Stimulated activated naive CD4-positive, alpha-beta T cell (primary cell): ENCODE results near the gene FADS2.

Experiments
- DNase-seq, 6 experiments: peaks; one replicate each; lab custom pipeline; 2025; lab: John Stamatoyannopoulos, UW

The FADS2 gene

GRCh38 chr11:61887839-61888494 lies 59.9 kb downstream of the FADS2 start:
- DNase-seq, result no peak

DNA sequence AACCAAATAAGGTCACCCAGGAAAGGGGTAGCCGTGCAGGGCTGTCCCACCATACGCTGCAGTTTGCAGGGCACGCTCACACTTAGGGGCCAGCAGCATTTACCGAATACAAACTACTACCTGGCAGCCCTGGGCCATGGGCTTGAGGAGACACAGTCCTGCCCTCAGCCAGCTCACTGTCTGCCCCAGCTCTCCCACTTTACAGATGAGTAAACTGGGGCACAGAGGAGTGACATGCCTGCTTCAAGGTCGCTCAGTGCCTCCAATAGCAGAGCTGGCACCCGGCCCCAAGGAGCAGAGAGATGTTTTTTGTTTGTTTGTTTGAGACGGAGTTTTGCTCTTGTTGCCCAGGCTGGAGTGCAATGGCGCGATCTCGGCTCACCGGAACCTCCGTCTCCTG lies 60.5 kb downstream of the FADS2 start:
- no peak for DNase-seq

DNA sequence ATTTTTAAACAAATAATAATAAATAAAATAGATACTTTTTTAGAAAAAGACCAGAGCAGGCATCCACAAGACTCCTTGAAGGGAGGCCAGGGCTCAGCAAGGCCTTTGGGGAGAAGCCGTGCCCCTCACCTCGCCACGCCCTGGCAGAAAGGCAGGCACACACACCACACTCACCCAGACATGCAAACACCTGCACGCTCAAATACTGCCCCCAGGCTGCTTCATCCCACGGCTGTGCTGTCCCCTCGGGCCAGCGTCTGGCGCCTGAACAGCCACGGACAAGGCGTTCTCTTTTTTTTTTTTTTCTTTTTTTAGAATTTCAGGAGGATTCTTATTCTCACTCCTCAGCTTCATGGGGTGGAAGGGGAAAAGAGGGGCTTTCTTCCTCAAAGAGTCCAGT lies 61.7 kb downstream of the FADS2 start:
- DNase-seq, result no peak

GRCh38 chr11:61890529-61891330 lies 62.6 kb downstream of the FADS2 start:
- peak in 4 of 6 experiments; percentile 8 to 37 (median 26) for DNase-seq

GRCh38 chr11:61891331-61892084 lies 63.4 kb downstream of the FADS2 start, which contains the start of gene FADS3:
Gene FADS3, minus strand, starts transcription at chr11:61891545. Its CDS starts 164 bp downstream, at chr11:61891381.
- peak; percentile 25 to 73 (median 50) for DNase-seq

- DNase-seq, result no peak
Observed at GRCh38 chr11:61892085-61892370, 63.9 kb downstream of the FADS2 start.

DNA sequence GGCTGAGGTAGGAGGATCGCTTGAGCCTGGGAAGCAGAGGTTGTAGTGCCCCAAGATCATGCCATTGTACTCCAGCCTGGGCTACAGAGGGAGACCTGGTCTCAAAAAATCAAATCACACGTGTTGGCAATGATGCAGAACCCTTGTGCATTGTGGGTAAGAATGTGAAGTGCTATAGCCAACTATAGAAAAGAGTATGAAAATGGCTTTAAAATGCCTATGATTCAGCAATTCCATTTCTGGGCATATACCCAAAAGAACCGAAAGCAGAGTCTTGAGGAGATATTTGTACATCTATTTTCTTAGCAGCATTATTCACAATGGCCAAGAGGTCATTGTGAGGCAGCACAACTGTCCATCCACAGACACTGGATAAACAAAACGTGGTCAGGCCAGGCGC lies 65.9 kb downstream of the FADS2 start:
- DNase-seq, result no peak

DNA sequence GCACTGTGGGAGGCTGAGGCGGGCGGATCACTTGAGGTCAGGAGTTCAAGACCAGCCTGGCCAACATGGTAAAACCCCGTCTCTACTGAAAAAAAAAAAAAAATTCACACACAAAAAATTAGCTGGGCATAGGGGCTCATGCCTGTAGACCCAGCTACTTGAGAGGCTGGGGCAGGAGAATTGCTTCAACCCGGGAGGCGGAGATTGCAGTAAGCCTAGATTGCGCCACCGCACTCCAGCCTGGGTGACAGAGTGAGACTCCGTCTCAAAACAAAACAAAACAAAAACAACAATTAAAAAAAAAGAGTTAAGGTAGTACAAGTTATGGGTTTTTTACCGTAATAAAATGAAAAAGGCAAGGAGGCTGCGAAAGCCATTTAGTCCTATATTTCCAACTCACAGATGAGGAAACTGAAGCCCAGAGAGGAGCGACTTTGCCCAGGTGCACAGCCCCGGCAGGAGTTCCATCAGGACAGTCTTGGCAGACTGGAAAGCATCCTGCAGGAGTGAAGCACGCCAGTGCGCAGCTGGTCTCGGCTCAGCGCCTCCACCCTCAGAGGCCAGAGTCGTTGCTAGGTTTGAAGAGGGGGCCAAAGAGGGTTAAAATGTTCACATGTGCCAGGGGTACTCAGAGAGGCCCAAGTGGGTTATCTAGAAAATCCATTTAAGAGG lies 67.1 kb downstream of the FADS2 start:
- DNase-seq, result no peak

DNA sequence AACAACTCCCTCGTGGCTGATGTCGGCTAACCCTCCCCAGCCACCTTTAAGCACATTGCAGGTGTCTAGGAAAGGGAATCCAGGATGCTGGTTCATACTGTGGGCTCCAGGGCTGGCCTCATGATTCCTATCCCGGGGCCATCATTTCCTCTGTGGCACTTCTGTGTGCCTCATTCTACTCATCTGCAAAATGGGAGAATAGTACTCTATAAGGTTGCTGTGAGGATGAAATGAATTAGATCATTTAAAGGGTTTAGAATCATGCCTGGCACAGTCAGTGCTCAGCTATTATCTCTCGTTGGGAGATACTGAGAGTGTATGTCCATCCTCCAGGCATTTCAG lies 67.6 kb downstream of the FADS2 start:
- DNase-seq, result no peak

DNA sequence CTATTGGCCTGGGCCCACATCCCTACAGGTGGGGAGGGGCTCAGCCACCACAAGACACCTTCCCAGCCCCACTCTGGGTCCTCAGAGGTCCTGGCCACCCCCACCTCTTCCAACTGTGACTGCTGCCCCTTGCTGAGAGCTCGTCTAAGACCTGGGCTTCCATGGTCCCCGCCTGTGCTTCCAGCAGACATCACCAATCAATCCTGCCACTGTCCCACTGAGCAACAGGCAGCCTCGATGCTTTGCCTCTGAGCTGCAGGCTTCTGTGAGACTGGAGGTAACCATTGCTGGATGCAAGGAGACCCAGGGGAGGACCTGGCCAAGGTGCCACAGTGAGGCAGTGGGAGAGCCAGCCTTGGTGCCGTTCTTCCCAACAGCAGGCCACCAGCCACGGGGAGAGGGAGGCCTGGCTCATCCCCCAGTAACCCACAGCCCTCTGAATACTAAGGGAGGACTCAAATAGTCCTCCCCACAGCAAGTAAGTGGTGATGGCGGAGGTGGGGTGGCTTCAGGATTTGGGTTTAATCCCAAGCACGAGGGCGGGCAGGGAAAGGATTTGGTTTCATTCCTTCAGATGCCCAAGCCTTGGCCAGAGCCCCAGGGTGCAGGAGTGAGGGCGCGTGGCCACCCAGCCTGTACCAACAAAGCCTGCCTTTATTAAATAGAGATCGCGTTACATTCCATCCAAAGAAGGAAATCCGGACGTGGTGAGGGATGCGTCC lies 68.7 kb downstream of the FADS2 start:
- DNase-seq, result no peak

DNA sequence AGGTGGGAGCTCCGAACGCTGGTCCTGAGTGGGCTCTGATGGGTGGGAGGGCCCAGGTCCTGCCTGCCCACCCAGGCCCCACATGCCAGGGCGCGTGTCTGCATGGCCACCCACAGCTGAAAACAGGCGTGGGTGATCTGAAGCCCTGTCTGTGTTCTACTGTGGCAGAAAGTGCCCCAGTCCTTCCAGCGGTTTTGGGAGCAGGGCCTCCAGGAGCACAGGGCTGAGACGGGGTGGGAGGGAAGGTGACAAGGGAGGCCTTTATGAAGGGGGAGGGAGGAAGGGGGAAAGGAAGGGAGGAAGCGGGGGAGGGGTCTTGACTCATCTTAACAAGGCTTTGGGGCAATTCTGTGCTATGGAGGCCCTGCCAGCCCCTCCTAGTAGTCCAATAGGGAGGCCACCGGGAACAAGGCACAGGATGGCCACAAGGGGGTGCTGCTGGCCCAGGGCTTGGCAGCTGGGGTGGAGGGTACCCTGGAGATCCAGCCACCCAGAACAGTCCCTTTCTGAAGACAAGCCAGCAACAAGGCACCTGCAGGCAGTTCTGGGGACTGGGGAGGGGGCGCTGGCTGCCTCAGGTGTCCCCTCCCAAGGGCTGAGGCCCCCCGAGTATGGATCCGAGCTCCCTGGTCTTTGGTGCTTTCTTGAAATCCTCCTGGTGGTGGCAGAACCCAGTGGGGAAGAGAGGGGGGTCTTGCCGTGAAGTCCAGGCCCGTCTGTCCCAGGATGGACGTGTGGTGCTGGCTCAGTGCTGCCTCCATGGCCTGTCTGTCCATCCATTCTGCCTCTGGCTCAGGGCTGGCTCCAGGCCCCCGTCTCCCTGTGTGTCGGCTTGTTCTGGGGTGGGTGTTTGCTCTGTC lies 69.5 kb downstream of the FADS2 start:
- DNase-seq, result peak; percentile 39 to 77 (median 66)

- DNase-seq, result no peak
Observed at GRCh38 chr11:61898247-61898582, 70.1 kb downstream of the FADS2 start.

DNA sequence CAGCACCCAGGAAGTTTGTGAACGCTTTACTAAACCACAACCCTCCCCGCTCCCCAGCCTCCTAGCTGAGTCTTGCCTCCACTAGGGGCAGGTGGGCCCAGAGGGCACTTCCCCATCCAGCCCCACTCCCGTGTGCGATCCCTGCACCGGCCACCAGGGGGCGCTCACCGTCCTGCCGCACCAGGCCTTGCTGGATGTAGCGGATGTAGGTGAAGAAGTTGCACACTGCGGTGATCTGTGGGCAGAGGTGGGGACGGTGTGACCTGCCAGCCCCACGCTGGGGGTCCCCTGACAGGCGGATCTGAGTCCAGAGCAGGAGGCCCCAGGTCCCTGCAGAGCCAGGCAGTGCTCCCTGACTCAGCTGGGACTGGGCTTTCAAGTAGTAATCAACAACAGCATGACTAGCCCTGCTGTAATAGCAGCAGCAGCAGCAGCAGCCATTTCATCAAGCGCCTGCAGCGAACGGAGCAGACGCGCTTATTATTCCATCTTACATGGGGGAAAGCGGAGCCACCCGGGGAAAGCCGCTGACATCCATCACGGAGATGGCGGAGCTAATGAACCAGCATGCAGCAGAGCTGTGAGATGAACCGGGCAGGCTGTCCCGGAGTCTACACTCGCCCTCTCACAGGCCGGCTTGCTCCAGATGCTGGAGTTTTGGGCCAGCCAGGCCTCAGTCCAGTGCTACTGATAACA lies 71.2 kb downstream of the FADS2 start:
- DNase-seq, result peak; percentile 84 to 95 (median 90)

- no peak for DNase-seq
Observed at GRCh38 chr11:61900251-61900650, 72.2 kb downstream of the FADS2 start.

GRCh38 chr11:61901397-61901796 lies 73.3 kb downstream of the FADS2 start:
- no peak for DNase-seq

DNA sequence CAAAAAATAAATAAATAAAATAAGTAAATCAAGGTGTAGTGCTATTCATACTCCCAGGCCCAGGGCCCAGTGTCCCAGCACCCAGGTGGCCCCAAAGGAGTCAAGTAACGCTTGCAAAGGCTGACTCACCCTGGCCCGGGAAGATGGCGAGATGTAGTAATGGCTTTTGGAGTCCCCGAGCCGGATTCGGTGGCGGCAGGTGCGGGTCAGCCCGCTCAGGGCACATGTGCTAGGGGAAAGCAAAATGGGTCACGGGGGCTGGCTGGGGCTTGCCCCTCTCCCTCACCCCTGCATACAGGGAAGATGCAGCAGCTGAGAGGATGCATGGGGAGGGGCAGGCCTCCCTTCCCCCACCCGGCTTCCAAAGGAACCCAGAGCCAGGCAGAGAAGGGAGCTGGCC lies 74.2 kb downstream of the FADS2 start:
- DNase-seq, result no peak

- DNase-seq, result no peak
Observed at GRCh38 chr11:61903845-61904244, 75.7 kb downstream of the FADS2 start.

DNA sequence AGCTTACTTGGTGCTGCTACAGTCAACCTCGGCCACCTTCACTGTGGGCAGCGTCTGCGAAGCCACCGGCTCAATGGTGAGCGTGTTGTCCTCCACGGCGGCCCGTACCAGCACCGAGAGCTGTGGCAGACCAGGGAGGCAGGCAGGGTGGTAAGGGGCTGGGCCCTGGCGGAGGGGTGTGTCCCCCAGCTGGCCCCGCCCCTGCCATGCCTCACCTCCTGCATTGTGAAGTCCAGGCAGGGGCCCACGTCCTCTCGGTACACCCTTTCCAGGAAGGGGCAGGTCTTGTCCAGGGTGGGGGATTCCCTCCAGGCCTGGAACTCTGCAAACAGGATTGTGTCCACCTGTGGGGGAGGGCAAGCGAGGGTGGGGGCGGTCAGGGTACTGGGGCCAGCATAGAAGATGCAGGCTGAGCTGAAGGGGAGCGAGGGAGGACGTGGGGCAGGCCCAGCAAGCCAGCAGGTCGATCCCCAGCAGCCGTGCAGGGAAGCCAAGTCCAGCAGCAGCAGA lies 76.5 kb downstream of the FADS2 start:
- no peak for DNase-seq

GRCh38 chr11:61905067-61905696 lies 77.1 kb downstream of the FADS2 start:
- DNase-seq, result no peak
